ENCODE results near the gene ATAT1. TPM values are rescaled to one million over a fixed set of nuclear protein-coding genes. Genes with fewer than 3 reads are reported as not detected.
A peak's percentile ranks its signal among the peaks of the same experiment; 100 is the strongest.

Gene ATAT1
- total and polyA plus RNA-seq, 10 of the 15 experiments (the other 5 are each of a cell fraction or from before 2014, with no cell fraction given): 1.1 to 14.2 (median 6.9) TPM

DNA sequence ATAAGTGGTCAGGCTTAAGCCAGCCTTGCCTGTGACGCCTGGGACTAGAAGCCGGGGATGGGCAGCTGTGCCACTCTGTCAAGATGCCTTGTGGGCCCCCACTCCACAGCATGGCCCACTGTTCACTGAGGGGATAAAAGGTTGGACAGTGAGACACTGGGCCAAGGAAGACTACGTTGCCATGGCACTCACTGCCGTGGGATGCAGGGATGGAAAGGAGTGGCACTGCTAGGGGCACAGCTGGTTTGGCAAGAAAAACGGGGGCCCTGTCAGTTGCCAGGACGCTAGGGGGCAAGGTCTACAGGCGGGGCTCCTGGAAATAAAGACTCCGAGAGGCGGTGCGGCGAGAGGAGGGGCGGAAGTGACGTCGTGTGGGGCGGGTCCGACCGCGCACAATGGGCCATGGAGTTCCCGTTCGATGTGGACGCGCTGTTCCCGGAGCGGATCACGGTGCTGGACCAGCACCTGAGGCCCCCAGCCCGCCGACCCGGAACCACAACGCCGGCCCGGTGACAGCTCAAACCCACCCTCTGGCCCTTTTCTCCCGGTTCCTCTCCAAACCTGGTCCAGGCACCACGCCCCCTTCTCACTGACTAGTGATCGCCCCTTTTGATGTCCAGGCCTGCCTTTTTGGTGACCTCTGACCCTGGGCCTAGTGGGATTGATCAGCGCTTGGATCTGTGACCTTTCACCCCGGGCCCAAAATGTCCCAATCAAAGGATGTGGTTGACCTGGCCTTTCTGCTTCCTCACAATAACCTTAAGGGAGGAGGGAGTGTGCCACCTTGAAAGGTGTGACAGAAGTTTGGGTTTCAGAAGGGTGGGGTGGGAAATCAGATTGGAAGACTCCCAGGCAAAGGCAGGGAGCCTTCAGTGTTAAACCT, at the start of gene ATAT1 (continued):
- TF ChIP-seq, protein P1, sequence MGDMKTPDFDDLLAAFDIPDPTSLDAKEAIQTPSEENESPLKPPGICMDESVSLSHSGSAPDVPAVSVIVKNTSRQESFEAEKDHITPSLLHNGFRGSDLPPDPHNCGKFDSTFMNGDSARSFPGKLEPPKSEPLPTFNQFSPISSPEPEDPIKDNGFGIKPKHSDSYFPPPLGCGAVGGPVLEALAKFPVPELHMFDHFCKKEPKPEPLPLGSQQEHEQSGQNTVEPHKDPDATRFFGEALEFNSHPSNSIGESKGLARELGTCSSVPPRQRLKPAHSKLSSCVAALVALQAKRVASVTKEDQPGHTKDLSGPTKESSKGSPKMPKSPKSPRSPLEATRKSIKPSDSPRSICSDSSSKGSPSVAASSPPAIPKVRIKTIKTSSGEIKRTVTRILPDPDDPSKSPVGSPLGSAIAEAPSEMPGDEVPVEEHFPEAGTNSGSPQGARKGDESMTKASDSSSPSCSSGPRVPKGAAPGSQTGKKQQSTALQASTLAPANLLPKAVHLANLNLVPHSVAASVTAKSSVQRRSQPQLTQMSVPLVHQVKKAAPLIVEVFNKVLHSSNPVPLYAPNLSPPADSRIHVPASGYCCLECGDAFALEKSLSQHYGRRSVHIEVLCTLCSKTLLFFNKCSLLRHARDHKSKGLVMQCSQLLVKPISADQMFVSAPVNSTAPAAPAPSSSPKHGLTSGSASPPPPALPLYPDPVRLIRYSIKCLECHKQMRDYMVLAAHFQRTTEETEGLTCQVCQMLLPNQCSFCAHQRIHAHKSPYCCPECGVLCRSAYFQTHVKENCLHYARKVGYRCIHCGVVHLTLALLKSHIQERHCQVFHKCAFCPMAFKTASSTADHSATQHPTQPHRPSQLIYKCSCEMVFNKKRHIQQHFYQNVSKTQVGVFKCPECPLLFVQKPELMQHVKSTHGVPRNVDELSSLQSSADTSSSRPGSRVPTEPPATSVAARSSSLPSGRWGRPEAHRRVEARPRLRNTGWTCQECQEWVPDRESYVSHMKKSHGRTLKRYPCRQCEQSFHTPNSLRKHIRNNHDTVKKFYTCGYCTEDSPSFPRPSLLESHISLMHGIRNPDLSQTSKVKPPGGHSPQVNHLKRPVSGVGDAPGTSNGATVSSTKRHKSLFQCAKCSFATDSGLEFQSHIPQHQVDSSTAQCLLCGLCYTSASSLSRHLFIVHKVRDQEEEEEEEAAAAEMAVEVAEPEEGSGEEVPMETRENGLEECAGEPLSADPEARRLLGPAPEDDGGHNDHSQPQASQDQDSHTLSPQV (IDR thresholded peaks at IDR 0.05): no peak
- TF ChIP-seq EED (IDR thresholded peaks at IDR 0.05; ENCODE audit: low read depth) (no peak), RB1 (IDR thresholded peaks at IDR 0.05; ENCODE audit: borderline replicate concordance) (no peak), SMAD5 (IDR thresholded peaks at IDR 0.05; ENCODE audit: low read depth) (peak; percentile 61; the same call in 1 of the 2 replicates), DPF2 (IDR thresholded peaks at IDR 0.05) (0 out of 2 replicates have a peak, but pooled peaks have one; percentile 44), MXI1 (IDR thresholded peaks at IDR 0.05; ENCODE audit: low read depth, low read length) (no peak), FOS (IDR thresholded peaks at IDR 0.05; ENCODE audit: borderline replicate concordance, extremely low read depth, insufficient read length) (no peak), KAT2A (conservative IDR thresholded peaks at IDR 0.05; ENCODE audit: control insufficient read depth, low read depth, low read length) (no peak), NRF1 (conservative IDR thresholded peaks at IDR 0.05; ENCODE audit: low read depth, low read length) (no peak), HDAC6 (IDR thresholded peaks at IDR 0.05; ENCODE audit: unreplicated experiment) (no peak), PAX5 (IDR thresholded peaks at IDR 0.05; ENCODE audit: borderline replicate concordance, low read depth, low read length) (peak; percentile 22; the same call in 1 of the 2 replicates), EP300 (IDR thresholded peaks at IDR 0.05; ENCODE audit: borderline replicate concordance in 1 of 2, control insufficient read depth in 1 of 2, low read depth in 2 of 2, low read length in 2 of 2) (no peak)
- TF ChIP-seq, protein P2, sequence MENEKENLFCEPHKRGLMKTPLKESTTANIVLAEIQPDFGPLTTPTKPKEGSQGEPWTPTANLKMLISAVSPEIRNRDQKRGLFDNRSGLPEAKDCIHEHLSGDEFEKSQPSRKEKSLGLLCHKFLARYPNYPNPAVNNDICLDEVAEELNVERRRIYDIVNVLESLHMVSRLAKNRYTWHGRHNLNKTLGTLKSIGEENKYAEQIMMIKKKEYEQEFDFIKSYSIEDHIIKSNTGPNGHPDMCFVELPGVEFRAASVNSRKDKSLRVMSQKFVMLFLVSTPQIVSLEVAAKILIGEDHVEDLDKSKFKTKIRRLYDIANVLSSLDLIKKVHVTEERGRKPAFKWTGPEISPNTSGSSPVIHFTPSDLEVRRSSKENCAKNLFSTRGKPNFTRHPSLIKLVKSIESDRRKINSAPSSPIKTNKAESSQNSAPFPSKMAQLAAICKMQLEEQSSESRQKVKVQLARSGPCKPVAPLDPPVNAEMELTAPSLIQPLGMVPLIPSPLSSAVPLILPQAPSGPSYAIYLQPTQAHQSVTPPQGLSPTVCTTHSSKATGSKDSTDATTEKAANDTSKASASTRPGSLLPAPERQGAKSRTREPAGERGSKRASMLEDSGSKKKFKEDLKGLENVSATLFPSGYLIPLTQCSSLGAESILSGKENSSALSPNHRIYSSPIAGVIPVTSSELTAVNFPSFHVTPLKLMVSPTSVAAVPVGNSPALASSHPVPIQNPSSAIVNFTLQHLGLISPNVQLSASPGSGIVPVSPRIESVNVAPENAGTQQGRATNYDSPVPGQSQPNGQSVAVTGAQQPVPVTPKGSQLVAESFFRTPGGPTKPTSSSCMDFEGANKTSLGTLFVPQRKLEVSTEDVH (IDR thresholded peaks at IDR 0.05; ENCODE audit: low read depth, partially characterized antibody): no peak
- TF ChIP-seq, protein P3, sequence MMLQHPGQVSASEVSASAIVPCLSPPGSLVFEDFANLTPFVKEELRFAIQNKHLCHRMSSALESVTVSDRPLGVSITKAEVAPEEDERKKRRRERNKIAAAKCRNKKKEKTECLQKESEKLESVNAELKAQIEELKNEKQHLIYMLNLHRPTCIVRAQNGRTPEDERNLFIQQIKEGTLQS (IDR thresholded peaks at IDR 0.05; ENCODE audit: borderline replicate concordance, extremely low read depth, low read depth, low read length): no peak
- TF ChIP-seq, protein P4, sequence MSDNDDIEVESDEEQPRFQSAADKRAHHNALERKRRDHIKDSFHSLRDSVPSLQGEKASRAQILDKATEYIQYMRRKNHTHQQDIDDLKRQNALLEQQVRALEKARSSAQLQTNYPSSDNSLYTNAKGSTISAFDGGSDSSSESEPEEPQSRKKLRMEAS (IDR thresholded peaks at IDR 0.05; ENCODE audit: low read depth, low read length): no peak
- TF ChIP-seq, protein P5, sequence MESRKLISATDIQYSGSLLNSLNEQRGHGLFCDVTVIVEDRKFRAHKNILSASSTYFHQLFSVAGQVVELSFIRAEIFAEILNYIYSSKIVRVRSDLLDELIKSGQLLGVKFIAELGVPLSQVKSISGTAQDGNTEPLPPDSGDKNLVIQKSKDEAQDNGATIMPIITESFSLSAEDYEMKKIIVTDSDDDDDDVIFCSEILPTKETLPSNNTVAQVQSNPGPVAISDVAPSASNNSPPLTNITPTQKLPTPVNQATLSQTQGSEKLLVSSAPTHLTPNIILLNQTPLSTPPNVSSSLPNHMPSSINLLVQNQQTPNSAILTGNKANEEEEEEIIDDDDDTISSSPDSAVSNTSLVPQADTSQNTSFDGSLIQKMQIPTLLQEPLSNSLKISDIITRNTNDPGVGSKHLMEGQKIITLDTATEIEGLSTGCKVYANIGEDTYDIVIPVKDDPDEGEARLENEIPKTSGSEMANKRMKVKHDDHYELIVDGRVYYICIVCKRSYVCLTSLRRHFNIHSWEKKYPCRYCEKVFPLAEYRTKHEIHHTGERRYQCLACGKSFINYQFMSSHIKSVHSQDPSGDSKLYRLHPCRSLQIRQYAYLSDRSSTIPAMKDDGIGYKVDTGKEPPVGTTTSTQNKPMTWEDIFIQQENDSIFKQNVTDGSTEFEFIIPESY (IDR thresholded peaks at IDR 0.05): no peak
- TF ChIP-seq, protein P6, sequence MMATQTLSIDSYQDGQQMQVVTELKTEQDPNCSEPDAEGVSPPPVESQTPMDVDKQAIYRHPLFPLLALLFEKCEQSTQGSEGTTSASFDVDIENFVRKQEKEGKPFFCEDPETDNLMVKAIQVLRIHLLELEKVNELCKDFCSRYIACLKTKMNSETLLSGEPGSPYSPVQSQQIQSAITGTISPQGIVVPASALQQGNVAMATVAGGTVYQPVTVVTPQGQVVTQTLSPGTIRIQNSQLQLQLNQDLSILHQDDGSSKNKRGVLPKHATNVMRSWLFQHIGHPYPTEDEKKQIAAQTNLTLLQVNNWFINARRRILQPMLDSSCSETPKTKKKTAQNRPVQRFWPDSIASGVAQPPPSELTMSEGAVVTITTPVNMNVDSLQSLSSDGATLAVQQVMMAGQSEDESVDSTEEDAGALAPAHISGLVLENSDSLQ (IDR thresholded peaks at IDR 0.05): no peak

All from GM12878 (cell line).